ENCODE measurements around the gene FRMD4A.

FRMD4A gene

DNA sequence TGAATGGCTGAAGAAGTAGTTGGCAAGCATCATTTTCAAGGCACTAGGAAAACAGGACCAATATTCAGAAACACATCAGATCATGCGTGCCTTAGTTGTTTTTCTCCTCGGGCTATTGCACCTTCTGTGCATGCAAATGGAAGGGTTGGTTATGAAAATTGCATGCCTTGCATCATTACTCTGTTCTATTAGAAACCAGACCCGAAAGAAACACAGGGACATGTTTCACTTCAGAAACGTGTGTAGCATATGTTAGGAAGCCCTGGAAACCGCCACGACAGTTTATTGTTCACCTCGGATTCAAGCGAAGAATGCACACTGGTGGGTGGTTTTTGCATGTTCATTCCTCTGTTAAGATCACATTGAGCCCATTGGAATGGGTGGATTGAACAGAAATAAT is 214.7 kb downstream of the FRMD4A start:
- ATAC-seq (ENCODE audit: insufficient read depth, low read depth), result no peak
- Histone ChIP-seq H3K27ac (ENCODE audit: low read length) (no peak overlapping the region), H3K4me1 (ENCODE audit: insufficient read depth, low read length) (no peaks in the 10 kb centered on the region), H2AFZ (ENCODE audit: low read depth, low read length) (no peak overlapping the region), H3K4me2 (ENCODE audit: insufficient read depth, low read length) (no peak overlapping the region), H4K20me1 (ENCODE audit: insufficient read depth, low read length) (no peaks in the 10 kb centered on the region), H3K79me2 (ENCODE audit: insufficient read depth, low read length) (no peaks in the 10 kb centered on the region), H3K36me3 (ENCODE audit: insufficient read depth, low read length) (no peaks in the 10 kb centered on the region), H3K27me3 (ENCODE audit: insufficient read depth, low read length, poor library complexity) (no peaks in the 10 kb centered on the region), H3K9me3 (ENCODE audit: insufficient read depth, low read length, severe bottlenecking) (no peaks in the 10 kb centered on the region), H3K4me3 (ENCODE audit: low read depth in 1 of 2, low read length in 2 of 2) (no peak overlapping the region), H3K9ac (ENCODE audit: low read depth, low read length) (no peak overlapping the region)
- no peak for TF ChIP-seq EZH2 (IDR thresholded peaks at IDR 0.05; ENCODE audit: borderline replicate concordance, low read depth, low read length, severe bottlenecking)
- TF ChIP-seq, protein P1, sequence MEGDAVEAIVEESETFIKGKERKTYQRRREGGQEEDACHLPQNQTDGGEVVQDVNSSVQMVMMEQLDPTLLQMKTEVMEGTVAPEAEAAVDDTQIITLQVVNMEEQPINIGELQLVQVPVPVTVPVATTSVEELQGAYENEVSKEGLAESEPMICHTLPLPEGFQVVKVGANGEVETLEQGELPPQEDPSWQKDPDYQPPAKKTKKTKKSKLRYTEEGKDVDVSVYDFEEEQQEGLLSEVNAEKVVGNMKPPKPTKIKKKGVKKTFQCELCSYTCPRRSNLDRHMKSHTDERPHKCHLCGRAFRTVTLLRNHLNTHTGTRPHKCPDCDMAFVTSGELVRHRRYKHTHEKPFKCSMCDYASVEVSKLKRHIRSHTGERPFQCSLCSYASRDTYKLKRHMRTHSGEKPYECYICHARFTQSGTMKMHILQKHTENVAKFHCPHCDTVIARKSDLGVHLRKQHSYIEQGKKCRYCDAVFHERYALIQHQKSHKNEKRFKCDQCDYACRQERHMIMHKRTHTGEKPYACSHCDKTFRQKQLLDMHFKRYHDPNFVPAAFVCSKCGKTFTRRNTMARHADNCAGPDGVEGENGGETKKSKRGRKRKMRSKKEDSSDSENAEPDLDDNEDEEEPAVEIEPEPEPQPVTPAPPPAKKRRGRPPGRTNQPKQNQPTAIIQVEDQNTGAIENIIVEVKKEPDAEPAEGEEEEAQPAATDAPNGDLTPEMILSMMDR (IDR thresholded peaks at IDR 0.05; ENCODE audit: borderline replicate concordance, extremely low read depth, low read length, poor library complexity, severe bottlenecking), result no peak
- no peak for DNase-seq

DNA sequence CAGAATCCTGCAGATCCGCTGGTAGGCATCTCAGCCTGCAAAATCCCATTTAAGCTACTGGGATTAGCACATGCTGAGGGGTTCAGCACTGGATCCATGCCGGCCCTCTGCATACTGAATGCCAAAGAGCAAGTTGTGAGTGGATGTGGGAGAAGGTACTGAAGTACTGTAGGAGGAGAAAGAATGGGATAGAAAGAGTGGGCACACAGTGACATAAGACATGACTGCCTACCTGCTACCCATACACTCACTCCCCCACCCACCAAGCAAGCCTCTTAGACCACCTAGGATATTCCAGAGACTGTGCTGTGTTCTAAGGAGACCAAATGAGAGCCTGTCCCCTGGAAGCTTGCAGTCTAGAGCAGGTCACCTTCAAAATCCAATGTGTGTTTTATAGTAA is 215.9 kb downstream of the FRMD4A start:
- Histone ChIP-seq H3K27me3 (ENCODE audit: insufficient read depth, low read length, poor library complexity) (peaks cover 2% of the 10 kb centered on the region), H3K4me3 (ENCODE audit: low read depth in 1 of 2, low read length in 2 of 2) (no peak overlapping the region), H3K27ac (ENCODE audit: low read length) (no peak overlapping the region), H3K36me3 (ENCODE audit: insufficient read depth, low read length) (no peaks in the 10 kb centered on the region), H4K20me1 (ENCODE audit: insufficient read depth, low read length) (no peaks in the 10 kb centered on the region), H3K4me1 (ENCODE audit: insufficient read depth, low read length) (no peaks in the 10 kb centered on the region), H3K9ac (ENCODE audit: low read depth, low read length) (no peak overlapping the region), H3K4me2 (ENCODE audit: insufficient read depth, low read length) (no peak overlapping the region), H3K9me3 (ENCODE audit: insufficient read depth, low read length, severe bottlenecking) (no peaks in the 10 kb centered on the region), H3K79me2 (ENCODE audit: insufficient read depth, low read length) (no peaks in the 10 kb centered on the region), H2AFZ (ENCODE audit: low read depth, low read length) (no peak overlapping the region)
- ATAC-seq (ENCODE audit: insufficient read depth, low read depth), result no peak
- no peak for DNase-seq
- TF ChIP-seq, protein P1 (IDR thresholded peaks at IDR 0.05; ENCODE audit: borderline replicate concordance, extremely low read depth, low read length, poor library complexity, severe bottlenecking), result no peak
- TF ChIP-seq EZH2 (IDR thresholded peaks at IDR 0.05; ENCODE audit: borderline replicate concordance, low read depth, low read length, severe bottlenecking), result no peak

DNA sequence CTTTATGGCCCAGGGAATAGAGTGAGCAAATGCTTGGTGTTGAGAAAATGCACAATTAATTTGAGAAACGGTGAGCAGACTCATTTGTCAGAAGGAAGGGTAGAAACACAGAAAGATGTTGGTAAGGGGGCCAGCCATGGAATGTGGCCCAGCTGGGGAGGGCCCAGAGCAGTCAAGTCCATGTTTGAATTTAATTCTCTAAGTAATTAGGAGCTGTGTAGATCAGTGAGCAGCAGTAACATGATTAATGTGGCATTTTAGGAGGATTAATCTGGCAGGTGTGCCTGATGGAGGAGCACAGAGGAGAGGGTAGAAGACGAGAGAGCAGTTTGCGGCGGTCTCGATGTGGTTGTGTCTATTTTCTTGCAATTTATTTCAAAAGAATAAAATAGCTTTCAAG is 218.7 kb downstream of the FRMD4A start:
- no peak overlapping the region for H3K4me3 ChIP-seq (ENCODE audit: low read depth in 1 of 2, low read length in 2 of 2)
- ATAC-seq (ENCODE audit: insufficient read depth, low read depth) (no peak), DNase-seq (no peak)
- no peak overlapping the region for H3K27ac ChIP-seq (ENCODE audit: low read length)
- no peaks in the 10 kb centered on the region for H3K36me3 ChIP-seq (ENCODE audit: insufficient read depth, low read length)
- H3K4me1 ChIP-seq (ENCODE audit: insufficient read depth, low read length), result no peaks in the 10 kb centered on the region
- H3K9me3 ChIP-seq (ENCODE audit: insufficient read depth, low read length, severe bottlenecking), result no peaks in the 10 kb centered on the region
- H3K9ac ChIP-seq (ENCODE audit: low read depth, low read length), result no peak overlapping the region
- no peak overlapping the region for H3K4me2 ChIP-seq (ENCODE audit: insufficient read depth, low read length)
- no peak overlapping the region for H2AFZ ChIP-seq (ENCODE audit: low read depth, low read length)
- no peak for TF ChIP-seq EZH2 (IDR thresholded peaks at IDR 0.05; ENCODE audit: borderline replicate concordance, low read depth, low read length, severe bottlenecking)
- TF ChIP-seq, protein P1 (IDR thresholded peaks at IDR 0.05; ENCODE audit: borderline replicate concordance, extremely low read depth, low read length, poor library complexity, severe bottlenecking), result no peak
- peaks cover 2% of the 10 kb centered on the region for H3K27me3 ChIP-seq (ENCODE audit: insufficient read depth, low read length, poor library complexity)
- H4K20me1 ChIP-seq (ENCODE audit: insufficient read depth, low read length), result no peaks in the 10 kb centered on the region
- no peaks in the 10 kb centered on the region for H3K79me2 ChIP-seq (ENCODE audit: insufficient read depth, low read length)

DNA sequence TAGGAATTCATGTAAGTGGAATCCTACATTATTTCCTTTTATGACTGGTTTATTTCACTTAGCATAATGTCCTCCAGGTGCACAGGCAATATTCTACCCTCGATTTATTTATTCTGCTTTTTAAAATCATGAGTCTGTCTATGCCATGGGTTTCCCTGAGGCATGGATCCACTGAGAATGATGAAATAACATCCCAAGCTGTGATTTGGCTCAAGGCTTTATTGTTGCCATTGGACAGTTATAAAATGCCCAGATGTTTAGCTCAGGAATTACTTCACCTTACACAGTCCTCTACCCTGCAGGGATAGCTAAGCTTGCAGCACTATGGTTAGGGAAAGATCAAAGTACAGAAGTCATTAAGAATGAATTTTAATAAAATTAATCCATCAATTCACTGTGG is 219.5 kb downstream of the FRMD4A start:
- DNase-seq (no peak), ATAC-seq (ENCODE audit: insufficient read depth, low read depth) (no peak)
- Histone ChIP-seq H2AFZ (ENCODE audit: low read depth, low read length) (no peak overlapping the region), H3K4me3 (ENCODE audit: low read depth in 1 of 2, low read length in 2 of 2) (no peak overlapping the region), H3K9me3 (ENCODE audit: insufficient read depth, low read length, severe bottlenecking) (no peaks in the 10 kb centered on the region), H3K36me3 (ENCODE audit: insufficient read depth, low read length) (no peaks in the 10 kb centered on the region), H4K20me1 (ENCODE audit: insufficient read depth, low read length) (no peaks in the 10 kb centered on the region), H3K27ac (ENCODE audit: low read length) (no peak overlapping the region), H3K4me1 (ENCODE audit: insufficient read depth, low read length) (no peaks in the 10 kb centered on the region), H3K79me2 (ENCODE audit: insufficient read depth, low read length) (no peaks in the 10 kb centered on the region), H3K9ac (ENCODE audit: low read depth, low read length) (no peak overlapping the region), H3K27me3 (ENCODE audit: insufficient read depth, low read length, poor library complexity) (peaks cover 2% of the 10 kb centered on the region), H3K4me2 (ENCODE audit: insufficient read depth, low read length) (no peak overlapping the region)
- TF ChIP-seq EZH2 (IDR thresholded peaks at IDR 0.05; ENCODE audit: borderline replicate concordance, low read depth, low read length, severe bottlenecking), result no peak
- TF ChIP-seq, protein P1 (IDR thresholded peaks at IDR 0.05; ENCODE audit: borderline replicate concordance, extremely low read depth, low read length, poor library complexity, severe bottlenecking), result no peak
